CD4-positive, alpha-beta T cell treated with Interleukin-6 at 100 ng/mL for 8 hours (primary cell): ENCODE results near the gene NAPA.

Experiments used
- DNase-seq: peaks from one replicate; pipeline ENCODE4 v3.0.0-alpha.2; 2020; ENCODE audit warnings: mixed read lengths, low spot score

NAPA gene

GRCh38 chr19:47458672-47459071 lies 56.2 kb downstream of the NAPA start:
- no peak for DNase-seq

DNA sequence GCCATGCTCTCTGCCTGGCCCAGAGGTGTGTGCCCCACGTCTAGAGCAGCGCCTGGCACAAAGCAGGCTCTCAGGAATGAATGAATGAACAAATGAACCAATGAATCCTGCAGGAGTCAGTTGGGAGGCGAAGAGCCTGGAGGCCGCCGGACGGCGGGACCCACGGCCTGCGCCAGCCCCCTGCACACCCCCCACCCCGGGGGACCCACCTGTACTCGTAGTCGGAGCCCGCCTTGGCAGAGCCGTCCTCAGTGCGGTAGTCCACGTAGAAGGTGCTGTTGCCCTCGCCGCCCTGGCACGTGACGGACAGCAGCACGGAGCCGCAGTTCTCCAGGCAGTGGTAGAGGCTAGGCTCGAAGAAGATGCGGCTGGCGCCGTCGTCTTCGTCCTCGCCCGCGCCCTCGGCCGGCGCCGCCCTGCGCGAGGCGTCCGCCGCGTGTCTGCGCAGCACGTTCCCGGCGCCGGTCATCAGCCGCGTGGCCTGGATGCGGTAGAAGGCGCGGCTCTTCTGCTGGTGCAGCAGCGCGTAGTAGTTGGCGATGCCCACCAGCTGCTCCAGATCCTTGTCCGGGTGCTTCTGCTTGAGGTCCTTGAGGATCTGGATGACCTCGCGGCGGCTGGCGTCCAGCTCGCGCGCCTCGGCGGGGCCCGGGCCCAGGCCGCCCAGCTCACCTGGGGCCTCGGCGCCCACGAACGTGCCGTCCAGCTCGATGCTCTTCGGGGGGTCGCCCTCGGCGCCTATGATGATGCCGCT lies 58.0 kb downstream of the NAPA start:
- DNase-seq = no peak

DNA sequence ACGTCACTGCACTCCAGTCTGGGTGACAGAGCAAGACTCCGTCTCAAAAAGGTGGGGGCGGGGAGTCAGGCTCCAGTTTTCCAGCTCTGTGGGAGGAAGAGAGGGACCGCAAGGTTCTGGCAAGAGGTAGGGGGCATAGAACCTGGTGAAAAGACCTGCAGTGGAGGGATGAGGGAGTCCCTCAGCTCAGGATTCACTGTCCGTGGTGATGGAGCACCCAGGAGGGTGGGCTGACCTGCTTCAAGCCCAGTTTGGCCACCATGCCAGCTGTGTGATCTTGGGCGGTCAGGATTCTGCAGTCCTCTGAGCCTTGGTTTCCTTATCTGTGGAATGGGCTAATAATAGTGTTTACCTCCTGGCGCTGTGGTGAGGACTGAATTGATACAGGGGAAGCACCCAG lies 64.4 kb downstream of the NAPA start:
- no peak for DNase-seq

- no peak for DNase-seq
These were observed 66.5 kb downstream of the NAPA start for GRCh38 chr19:47448360-47448727.

DNA sequence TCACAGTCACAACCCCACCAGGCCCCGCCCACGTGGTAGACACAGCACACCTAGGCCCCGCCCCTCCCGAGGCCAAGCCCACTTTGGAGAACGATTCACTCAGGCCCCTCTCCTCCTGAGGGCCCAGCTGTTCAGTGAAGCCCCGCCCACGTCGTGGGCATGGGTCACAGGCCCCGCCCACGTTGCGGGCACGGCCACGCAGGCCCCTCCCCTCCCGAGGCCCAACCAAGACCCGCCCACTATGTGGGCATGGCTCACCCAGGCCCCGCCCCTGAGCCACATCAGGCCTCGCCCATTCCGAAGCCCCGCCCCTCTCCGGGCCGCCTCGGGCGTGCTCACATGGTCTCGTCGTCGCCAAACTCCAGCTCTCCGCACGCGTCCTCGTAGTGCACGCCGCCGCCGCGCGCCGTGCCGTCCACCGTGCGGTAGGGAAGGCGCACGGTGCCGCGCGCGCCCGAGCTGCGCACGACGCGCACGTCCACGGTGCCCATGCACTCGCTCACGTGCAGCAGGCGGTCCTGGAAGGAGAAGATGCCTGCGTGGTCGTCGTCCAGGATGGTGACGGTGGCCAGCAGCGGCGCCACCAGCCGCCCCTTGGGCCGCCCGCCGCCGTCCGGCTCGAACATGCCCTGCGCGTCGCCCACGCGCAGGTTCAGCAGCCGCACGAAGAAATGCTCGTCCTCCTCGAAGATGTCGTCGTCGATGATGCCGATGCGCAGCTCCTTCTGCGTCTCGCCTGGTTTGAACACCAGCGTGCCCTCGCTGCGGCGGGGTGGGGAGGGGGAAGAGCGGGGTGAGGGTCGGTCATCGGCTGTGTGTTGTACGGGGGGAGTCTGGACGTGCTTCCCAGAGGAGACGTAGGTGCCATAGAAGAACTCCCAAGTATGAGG lies 67.1 kb downstream of the NAPA start:
- DNase-seq = no peak

DNA sequence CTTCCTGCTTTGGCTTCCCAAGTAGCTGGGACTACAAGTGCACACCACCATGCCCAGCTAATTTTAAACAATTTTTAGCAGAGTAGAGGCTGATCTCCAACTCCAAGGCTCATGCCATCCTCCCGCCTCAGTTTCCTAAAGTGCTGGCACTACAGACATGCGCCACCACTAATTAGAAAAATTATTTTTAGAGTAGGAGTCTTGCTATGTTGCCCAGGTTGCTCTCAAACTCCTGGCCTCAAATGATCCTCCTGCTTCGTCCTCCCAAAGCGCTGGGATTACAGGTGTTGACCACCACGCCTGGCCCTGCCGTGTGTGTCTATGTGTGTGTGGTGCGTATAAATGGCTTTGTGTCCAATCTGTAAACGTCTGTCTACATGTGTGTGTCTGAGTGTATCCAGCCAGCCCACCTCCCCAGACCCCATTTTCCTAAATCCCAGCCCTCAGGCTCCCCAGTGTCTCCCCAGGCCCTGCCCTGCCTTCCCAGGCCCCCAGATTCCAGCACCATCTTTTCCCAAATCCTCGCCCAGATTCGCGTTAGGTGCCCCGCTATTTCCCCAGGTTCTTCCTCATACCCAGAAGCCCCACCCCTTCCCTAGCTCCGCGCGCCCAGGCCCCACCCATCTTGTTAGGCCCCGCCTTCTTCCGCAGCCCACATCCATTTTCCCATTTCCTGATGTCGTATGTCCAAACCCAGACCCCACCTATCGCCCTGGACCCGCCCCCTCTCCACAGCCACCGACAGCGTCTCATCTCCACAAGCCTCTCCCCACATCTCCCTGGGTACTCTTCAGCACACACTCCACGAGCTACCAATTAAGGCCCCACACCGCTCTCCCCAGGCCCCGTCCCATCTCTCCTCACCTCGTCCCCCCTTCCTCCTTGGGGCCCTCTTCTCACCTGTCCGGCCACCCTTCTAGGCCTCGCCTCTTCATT lies 68.1 kb downstream of the NAPA start:
- no peak for DNase-seq

GRCh38 chr19:47445937-47446402 lies 68.9 kb downstream of the NAPA start:
- peak; percentile 79 for DNase-seq

DNA sequence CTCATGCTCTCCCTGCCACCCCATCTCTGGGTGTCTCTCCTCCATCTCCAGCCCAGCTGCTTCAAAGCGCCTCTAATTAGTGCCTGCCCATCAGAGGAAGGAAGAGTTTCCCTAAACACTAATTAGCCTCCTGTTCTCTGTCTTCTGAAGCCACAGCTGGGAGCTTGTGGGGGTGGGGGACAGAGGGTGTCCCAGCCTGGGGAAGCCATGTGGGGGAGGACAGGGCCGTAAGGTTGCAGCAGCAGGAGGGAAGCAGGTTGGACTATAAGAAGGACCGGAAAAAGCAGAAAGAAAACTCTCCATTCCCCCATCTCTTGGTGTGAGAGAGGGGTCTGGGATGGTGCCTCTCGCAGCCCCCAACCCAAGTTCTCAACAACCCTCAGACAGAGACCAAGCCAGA lies 69.3 kb downstream of the NAPA start:
- DNase-seq = no peak

DNA sequence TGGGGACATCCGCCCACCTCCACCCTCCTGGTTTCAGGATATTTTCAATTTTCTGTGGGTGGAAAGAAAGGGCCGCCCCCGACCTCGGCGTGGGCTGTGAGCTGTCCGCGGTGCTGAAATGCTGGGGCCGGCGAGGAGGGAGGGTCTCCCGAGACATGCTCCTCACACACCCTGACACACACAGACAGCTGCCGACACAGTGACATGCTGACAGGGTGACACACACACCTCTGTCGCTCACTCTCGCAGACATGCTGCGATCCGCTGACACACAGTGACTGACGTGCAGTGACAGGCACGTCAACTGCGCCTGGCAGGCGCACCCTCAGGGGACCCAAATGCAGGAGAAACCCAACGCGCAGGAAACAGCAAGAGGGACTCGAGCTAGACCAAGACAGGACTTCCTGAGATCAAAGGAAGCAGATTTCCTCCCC lies 70.5 kb downstream of the NAPA start:
- DNase-seq = peak; percentile 18

DNA sequence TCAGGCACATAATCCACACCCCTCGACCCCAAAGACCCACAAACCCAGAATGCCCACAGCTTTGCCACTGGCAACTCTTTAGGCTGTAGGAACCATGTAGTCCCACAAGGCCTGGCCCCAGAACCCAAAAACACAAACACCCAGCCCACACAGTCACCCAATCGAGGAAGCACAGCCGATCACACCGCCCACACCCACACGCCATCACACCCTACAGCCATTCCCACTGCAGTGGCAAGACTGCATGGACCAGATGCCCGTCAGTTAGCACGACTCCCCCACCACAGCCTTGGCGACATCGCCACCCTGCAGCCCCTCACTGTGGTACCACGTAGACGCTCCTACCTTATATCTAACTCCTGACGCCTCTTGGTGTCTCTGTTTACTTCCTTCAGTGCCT lies 71.5 kb downstream of the NAPA start:
- DNase-seq = no peak

DNA sequence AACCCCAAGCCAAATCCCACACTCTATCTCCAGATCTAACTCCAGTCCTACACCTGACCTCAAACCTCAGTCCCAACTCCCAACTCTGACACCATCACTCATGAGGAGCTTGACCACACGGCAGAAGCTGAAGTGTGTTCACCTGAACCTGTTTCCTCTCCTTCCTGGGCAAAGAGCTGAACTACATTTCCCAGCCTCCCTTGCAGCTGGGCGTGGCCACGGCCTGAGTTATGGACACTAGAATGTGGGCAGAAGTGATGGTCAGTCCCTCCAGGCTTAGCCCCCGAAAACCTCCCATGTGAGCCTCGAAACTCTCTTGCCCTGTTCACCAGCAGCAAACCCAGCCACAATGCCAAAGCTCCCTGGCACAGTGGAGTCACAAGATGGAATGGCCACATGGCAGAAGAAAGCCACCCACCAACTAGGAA lies 76.1 kb downstream of the NAPA start:
- no peak for DNase-seq
